WTC11 (cell line): ENCODE data around the gene ENO2. TPM values are rescaled to one million over a fixed set of nuclear protein-coding genes. Genes with fewer than 3 reads are reported as not detected.

Experiments used
- ATAC-seq: fragments of 200-7000 bp; cut with Tn5 transposase; 2 replicates; pipeline ENCODE4 v1.10.0; 2021; ENCODE audit warnings: mild to moderate bottlenecking, moderate library complexity
- CTCF ChIA-PET: fragments of 300-600 bp; sonication (Branson Sonifier 250); formaldehyde crosslinking; loops from one replicate; lab custom pipeline; 2021; ENCODE audit warnings: antibody characterized with exemption; lab: Charles Lee
- POLR2A ChIA-PET: fragments of 350-600 bp; sonication (Branson Sonifier 250); formaldehyde crosslinking; loops from one replicate; lab custom pipeline; 2021; ENCODE audit warnings: antibody characterized with exemption; lab: Charles Lee
- DNase-seq: peaks from one replicate; pipeline ENCODE4 v3.0.0; 2021; ENCODE audit warnings: low spot score
- H3K27ac Mint-ChIP-seq: 2 replicates; pipeline ENCODE4 v1.8.0; 2021; ENCODE audit warnings: mixed read lengths
- H3K27me3 Mint-ChIP-seq: 2 replicates; pipeline ENCODE4 v1.8.0; 2021; ENCODE audit warnings: low read depth, mild to moderate bottlenecking, moderate library complexity, mixed read lengths
- H3K36me3 Mint-ChIP-seq: 2 replicates; pipeline ENCODE4 v1.8.0; 2021; ENCODE audit warnings: mixed read lengths
- H3K4me1 Mint-ChIP-seq: 2 replicates; pipeline ENCODE4 v1.8.0; 2022; ENCODE audit warnings: mixed read lengths
- H3K4me3 Mint-ChIP-seq: 2 replicates; pipeline ENCODE4 v1.8.0; 2021; ENCODE audit warnings: mild to moderate bottlenecking, moderate library complexity, mixed read lengths
- H3K9me3 Mint-ChIP-seq: 2 replicates; pipeline ENCODE4 v1.8.0; 2021; ENCODE audit warnings: mixed read lengths
- CREB1 ChIP-seq: sonication (generic); formaldehyde crosslinking; IDR thresholded peaks from 2 replicates; pipeline ENCODE4 v1.8.0; 2023; ENCODE audit warnings: mild to moderate bottlenecking, missing genetic modification reagents
- ELF4 ChIP-seq: sonication (generic); formaldehyde crosslinking; IDR thresholded peaks from 2 replicates; pipeline ENCODE4 v1.8.1; 2022; ENCODE audit warnings: low read depth, mild to moderate bottlenecking, moderate library complexity, missing genetic modification reagents
- ERG ChIP-seq: fragments of 250-450 bp; sonication (Bioruptor Pico); IDR thresholded peaks from 2 replicates; pipeline ENCODE4 v1.8.0; 2021; ENCODE audit warnings: mild to moderate bottlenecking
- ESRRA ChIP-seq: sonication (generic); formaldehyde crosslinking; IDR thresholded peaks from 2 replicates; pipeline ENCODE4 v1.8.1; 2022; ENCODE audit warnings: mild to moderate bottlenecking, missing genetic modification reagents, borderline replicate concordance
- ETV6 ChIP-seq: sonication (generic); formaldehyde crosslinking; IDR thresholded peaks from 2 replicates; pipeline ENCODE4 v1.8.1; 2022; ENCODE audit warnings: mild to moderate bottlenecking, missing genetic modification reagents
- FOXK1 ChIP-seq: sonication (generic); formaldehyde crosslinking; IDR thresholded peaks from 2 replicates; pipeline ENCODE4 v1.8.0; 2022; ENCODE audit warnings: mild to moderate bottlenecking, moderate library complexity, missing genetic modification reagents
- IRF2 ChIP-seq: sonication (generic); formaldehyde crosslinking; IDR thresholded peaks from 2 replicates; pipeline ENCODE4 v1.8.0; 2022; ENCODE audit warnings: low read depth, missing genetic modification reagents, borderline replicate concordance
- JAZF1 ChIP-seq: fragments of 250-450 bp; sonication (Bioruptor Pico); IDR thresholded peaks from 2 replicates; pipeline ENCODE4 v1.9.0; 2021; ENCODE audit warnings: moderate library complexity, mild to moderate bottlenecking, inconsistent platforms
- MAX ChIP-seq: sonication (generic); formaldehyde crosslinking; IDR thresholded peaks from 2 replicates; pipeline ENCODE4 v1.8.0; 2022; ENCODE audit warnings: mild to moderate bottlenecking, missing genetic modification reagents
- MXD4 ChIP-seq: fragments of 250-450 bp; sonication (Bioruptor Pico); IDR thresholded peaks from 2 replicates; pipeline ENCODE4 v1.8.0; 2021; ENCODE audit warnings: mild to moderate bottlenecking, moderate library complexity, borderline replicate concordance
- NFATC4 ChIP-seq: fragments of 250-450 bp; sonication (Bioruptor Pico); IDR thresholded peaks from 2 replicates; pipeline ENCODE4 v1.9.0; 2021; ENCODE audit warnings: mild to moderate bottlenecking
- NFE2L1 ChIP-seq: sonication (generic); formaldehyde crosslinking; IDR thresholded peaks from 2 replicates; pipeline ENCODE4 v1.8.1; 2023; ENCODE audit warnings: missing genetic modification reagents
- NFYB ChIP-seq: sonication (generic); formaldehyde crosslinking; conservative IDR thresholded peaks from 2 replicates; pipeline ENCODE4 v1.8.0; 2022; ENCODE audit warnings: low read depth, missing genetic modification reagents
- NR3C1 ChIP-seq: sonication (generic); formaldehyde crosslinking; conservative IDR thresholded peaks from 2 replicates; pipeline ENCODE4 v1.8.1; 2023; ENCODE audit warnings: low read depth, mild to moderate bottlenecking, missing genetic modification reagents
- RORB ChIP-seq: fragments of 250-450 bp; sonication (Bioruptor Pico); IDR thresholded peaks from 2 replicates; pipeline ENCODE4 v1.9.0; 2021; ENCODE audit warnings: mild to moderate bottlenecking
- TCF7 ChIP-seq: sonication (generic); formaldehyde crosslinking; IDR thresholded peaks from 2 replicates; pipeline ENCODE4 v1.8.0; 2022; ENCODE audit warnings: mild to moderate bottlenecking, low read depth, missing genetic modification reagents, moderate library complexity
- TEAD1 ChIP-seq: sonication (generic); formaldehyde crosslinking; IDR thresholded peaks from 2 replicates; pipeline ENCODE4 v1.8.0; 2022; ENCODE audit warnings: mild to moderate bottlenecking, missing genetic modification reagents
- ZBTB43 ChIP-seq: sonication (generic); formaldehyde crosslinking; IDR thresholded peaks from 2 replicates; pipeline ENCODE4 v1.8.1; 2023; ENCODE audit warnings: mild to moderate bottlenecking, missing genetic modification reagents
- ZNF121 ChIP-seq: sonication (generic); formaldehyde crosslinking; IDR thresholded peaks from 2 replicates; pipeline ENCODE4 v1.8.0; 2023; ENCODE audit warnings: missing genetic modification reagents
- ZSCAN18 ChIP-seq: fragments of 250-450 bp; sonication (Bioruptor Pico); IDR thresholded peaks from 2 replicates; pipeline ENCODE4 v2.1.2; 2022; ENCODE audit warnings: mild to moderate bottlenecking, moderate library complexity
- total RNA-seq: library from RNA; stranded (reverse); gene quantifications from 3 replicates; pipeline ENCODE4 v1.2.3, GENCODE V29; 2021
- TF ChIP-seq, protein P1 (sequence below): sonication (generic); formaldehyde crosslinking; conservative IDR thresholded peaks from 2 replicates; pipeline ENCODE4 v1.8.1; 2022; ENCODE audit warnings: mild to moderate bottlenecking, missing genetic modification reagents
- TF ChIP-seq, protein P2 (sequence below): sonication (generic); formaldehyde crosslinking; IDR thresholded peaks from 2 replicates; pipeline ENCODE4 v1.8.1; 2022; ENCODE audit warnings: missing genetic modification reagents, borderline replicate concordance
- TF ChIP-seq, protein P3 (sequence below): sonication (generic); formaldehyde crosslinking; IDR thresholded peaks from 2 replicates; pipeline ENCODE4 v1.8.0; 2023; ENCODE audit warnings: missing genetic modification reagents, mild to moderate bottlenecking, borderline replicate concordance
- TF ChIP-seq, protein P4 (sequence below): fragments of 250-450 bp; sonication (Bioruptor Pico); IDR thresholded peaks from 2 replicates; pipeline ENCODE4 v1.9.0; 2021; ENCODE audit warnings: mild to moderate bottlenecking

ENO2 gene
- total RNA-seq, 1 experiment from 2014 or later, result 118 TPM

DNA sequence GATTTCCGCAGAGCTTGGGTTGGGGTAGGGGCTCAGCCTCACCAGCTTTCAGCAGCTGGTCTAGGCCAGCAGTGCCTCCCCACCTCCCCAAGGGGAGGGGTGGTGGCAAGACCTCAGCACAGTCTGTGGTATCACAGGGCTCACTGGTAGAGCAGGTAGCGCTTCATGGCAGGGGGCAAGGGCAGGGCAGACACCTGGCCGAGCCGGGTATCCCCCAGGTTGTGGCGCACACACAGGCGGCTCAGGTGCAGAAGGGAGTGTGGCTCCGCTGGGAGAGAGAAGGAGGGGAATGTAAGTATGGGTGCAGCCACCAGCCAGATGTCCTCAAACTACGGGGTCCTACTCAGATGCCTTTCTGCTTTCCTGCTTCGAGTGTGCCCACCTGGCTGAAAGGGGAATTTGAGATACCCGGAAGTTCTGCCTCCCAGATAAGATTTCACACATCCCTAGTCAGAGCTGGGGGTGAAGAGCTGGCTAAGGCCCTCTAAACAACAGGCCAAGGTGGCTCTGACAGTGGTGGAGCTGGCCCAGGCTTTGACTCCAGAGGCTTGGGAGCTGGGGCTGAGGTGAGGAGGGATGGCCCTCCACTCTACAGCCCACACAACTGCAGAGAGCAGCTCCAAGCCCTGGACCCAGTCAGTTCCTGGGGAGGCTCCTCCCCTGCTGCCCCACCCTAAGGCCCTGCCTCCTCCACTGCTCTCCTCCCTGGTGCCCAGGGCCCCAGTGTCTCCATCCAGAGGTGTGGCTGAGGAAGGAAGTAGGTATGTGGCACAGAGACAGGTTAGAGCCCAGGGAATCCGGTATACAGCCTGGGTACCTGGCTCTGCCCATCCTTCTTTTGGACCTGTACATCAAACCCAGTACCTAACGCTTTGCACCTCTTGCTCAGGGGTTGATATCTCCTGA lies 43.1 kb upstream of the ENO2 start:
- Mint-ChIP-seq H3K36me3 (peaks cover 40% of the 10 kb centered on the region), H3K9me3 (no peaks in the 10 kb centered on the region), H3K4me3 (peak overlapping the region; percentile 89), H3K27ac (peak overlapping the region; percentile 96), H3K4me1 (peaks cover 52% of the 10 kb centered on the region), H3K27me3 (no peaks in the 10 kb centered on the region)
- ChIA-PET CTCF (interaction anchor here (0.7 to 8.5 kb wide), 18 partner anchors 11 to 317 kb away, joined by 4 to 181 read pairs (median 18); partner anchors contain the start of genes C12orf57, CDCA3, ENO2 and LRRC23), POLR2A (interaction anchor here (0.7 to 3.3 kb wide), 8 partner anchors 8 to 91 kb away, joined by 3 to 38 read pairs (median 10); partner anchors contain the start of genes C12orf57 and RNU7-1)
- no peak for ATAC-seq
- no peak for DNase-seq
- TF ChIP-seq NFATC4 (CRISPR knock-in tag) (peak; percentile 24; the same call in 1 of the 2 replicates), CREB1 (CRISPR knock-in tag) (no peak), ZBTB43 (CRISPR knock-in tag) (0 out of 2 replicates have a peak, but pooled peaks have one; percentile 11), MAX (CRISPR knock-in tag) (no peak), FOXK1 (CRISPR knock-in tag) (no peak), ESRRA (CRISPR knock-in tag) (no peak), ZNF121 (no peak), NFE2L1 (CRISPR knock-in tag) (0 out of 2 replicates have a peak, but pooled peaks have one; percentile 48), IRF2 (CRISPR knock-in tag) (no peak), NR3C1 (CRISPR knock-in tag) (no peak), ELF4 (CRISPR knock-in tag) (no peak), JAZF1 (CRISPR knock-in tag) (no peak), MXD4 (CRISPR knock-in tag) (no peak), ZSCAN18 (CRISPR knock-in tag) (no peak), RORB (CRISPR knock-in tag) (no peak), NFYB (CRISPR knock-in tag) (no peak), ETV6 (CRISPR knock-in tag) (no peak), ERG (CRISPR knock-in tag) (no peak), TEAD1 (CRISPR knock-in tag) (0 out of 2 replicates have a peak, but pooled peaks have one; percentile 1), TCF7 (CRISPR knock-in tag) (no peak)
- TF ChIP-seq, protein P1, sequence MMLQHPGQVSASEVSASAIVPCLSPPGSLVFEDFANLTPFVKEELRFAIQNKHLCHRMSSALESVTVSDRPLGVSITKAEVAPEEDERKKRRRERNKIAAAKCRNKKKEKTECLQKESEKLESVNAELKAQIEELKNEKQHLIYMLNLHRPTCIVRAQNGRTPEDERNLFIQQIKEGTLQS, result no peak; the same call in 1 of the 2 replicates
- TF ChIP-seq, protein P2, sequence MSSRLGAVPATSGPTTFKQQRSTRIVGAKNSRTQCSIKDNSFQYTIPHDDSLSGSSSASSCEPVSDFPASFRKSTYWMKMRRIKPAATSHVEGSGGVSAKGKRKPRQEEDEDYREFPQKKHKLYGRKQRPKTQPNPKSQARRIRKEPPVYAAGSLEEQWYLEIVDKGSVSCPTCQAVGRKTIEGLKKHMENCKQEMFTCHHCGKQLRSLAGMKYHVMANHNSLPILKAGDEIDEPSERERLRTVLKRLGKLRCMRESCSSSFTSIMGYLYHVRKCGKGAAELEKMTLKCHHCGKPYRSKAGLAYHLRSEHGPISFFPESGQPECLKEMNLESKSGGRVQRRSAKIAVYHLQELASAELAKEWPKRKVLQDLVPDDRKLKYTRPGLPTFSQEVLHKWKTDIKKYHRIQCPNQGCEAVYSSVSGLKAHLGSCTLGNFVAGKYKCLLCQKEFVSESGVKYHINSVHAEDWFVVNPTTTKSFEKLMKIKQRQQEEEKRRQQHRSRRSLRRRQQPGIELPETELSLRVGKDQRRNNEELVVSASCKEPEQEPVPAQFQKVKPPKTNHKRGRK (CRISPR knock-in tag), result no peak
- TF ChIP-seq, protein P3, sequence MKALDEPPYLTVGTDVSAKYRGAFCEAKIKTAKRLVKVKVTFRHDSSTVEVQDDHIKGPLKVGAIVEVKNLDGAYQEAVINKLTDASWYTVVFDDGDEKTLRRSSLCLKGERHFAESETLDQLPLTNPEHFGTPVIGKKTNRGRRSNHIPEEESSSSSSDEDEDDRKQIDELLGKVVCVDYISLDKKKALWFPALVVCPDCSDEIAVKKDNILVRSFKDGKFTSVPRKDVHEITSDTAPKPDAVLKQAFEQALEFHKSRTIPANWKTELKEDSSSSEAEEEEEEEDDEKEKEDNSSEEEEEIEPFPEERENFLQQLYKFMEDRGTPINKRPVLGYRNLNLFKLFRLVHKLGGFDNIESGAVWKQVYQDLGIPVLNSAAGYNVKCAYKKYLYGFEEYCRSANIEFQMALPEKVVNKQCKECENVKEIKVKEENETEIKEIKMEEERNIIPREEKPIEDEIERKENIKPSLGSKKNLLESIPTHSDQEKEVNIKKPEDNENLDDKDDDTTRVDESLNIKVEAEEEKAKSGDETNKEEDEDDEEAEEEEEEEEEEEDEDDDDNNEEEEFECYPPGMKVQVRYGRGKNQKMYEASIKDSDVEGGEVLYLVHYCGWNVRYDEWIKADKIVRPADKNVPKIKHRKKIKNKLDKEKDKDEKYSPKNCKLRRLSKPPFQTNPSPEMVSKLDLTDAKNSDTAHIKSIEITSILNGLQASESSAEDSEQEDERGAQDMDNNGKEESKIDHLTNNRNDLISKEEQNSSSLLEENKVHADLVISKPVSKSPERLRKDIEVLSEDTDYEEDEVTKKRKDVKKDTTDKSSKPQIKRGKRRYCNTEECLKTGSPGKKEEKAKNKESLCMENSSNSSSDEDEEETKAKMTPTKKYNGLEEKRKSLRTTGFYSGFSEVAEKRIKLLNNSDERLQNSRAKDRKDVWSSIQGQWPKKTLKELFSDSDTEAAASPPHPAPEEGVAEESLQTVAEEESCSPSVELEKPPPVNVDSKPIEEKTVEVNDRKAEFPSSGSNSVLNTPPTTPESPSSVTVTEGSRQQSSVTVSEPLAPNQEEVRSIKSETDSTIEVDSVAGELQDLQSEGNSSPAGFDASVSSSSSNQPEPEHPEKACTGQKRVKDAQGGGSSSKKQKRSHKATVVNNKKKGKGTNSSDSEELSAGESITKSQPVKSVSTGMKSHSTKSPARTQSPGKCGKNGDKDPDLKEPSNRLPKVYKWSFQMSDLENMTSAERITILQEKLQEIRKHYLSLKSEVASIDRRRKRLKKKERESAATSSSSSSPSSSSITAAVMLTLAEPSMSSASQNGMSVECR (CRISPR knock-in tag), result 0 out of 2 replicates have a peak, but pooled peaks have one; percentile 14
- TF ChIP-seq, protein P4, sequence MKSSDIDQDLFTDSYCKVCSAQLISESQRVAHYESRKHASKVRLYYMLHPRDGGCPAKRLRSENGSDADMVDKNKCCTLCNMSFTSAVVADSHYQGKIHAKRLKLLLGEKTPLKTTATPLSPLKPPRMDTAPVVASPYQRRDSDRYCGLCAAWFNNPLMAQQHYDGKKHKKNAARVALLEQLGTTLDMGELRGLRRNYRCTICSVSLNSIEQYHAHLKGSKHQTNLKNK (CRISPR knock-in tag), result no peak
